Vagina (tissue), 2 donors: ENCODE measurements around the gene KCNH8. TPM values are rescaled to one million over a fixed set of nuclear protein-coding genes. Genes with fewer than 3 reads are reported as not detected.
"Not testable (repeated sequence)": the region's sequence is repeated elsewhere in the genome, so short reads cannot be mapped to it uniquely, and the experiment has no call there.

Experiments
- DNase-seq, 2 donors: peaks; one replicate each; pipeline ENCODE4 v3.0.0-alpha.2; 2017; ENCODE audit errors: extremely low spot score in 2 of 2
- H3K27ac ChIP-seq: fragments of 200-600 bp; sonication (generic); one replicate; pipeline ENCODE4 v1.5.1; 2019
- H3K27me3 ChIP-seq: fragments of 200-600 bp; sonication (generic); one replicate; pipeline ENCODE4 v1.5.1; 2019
- H3K36me3 ChIP-seq, 2 donors: fragments of 200-600 bp; sonication (generic); one replicate each; pipeline ENCODE4 v1.5.1; 2017 to 2019
- H3K4me1 ChIP-seq: fragments of 200-600 bp; sonication (generic); one replicate; pipeline ENCODE4 v1.5.1; 2019
- H3K4me3 ChIP-seq, 2 donors: fragments of 200-600 bp; sonication (generic); 1 replicate in 1 of 2; 2 replicates in 1 of 2; pipeline ENCODE4 v1.5.1; 2016 to 2019
- H3K9me3 ChIP-seq: fragments of 200-600 bp; sonication (generic); one replicate; pipeline ENCODE4 v1.5.1; 2019
- POLR2A ChIP-seq, 2 donors: fragments of 450-650 bp; IDR thresholded peaks; one replicate each; pipeline ENCODE4 v1.6.1; 2017; ENCODE audit warnings: antibody characterized with exemption in 2 of 2, mild to moderate bottlenecking in 2 of 2, moderate library complexity in 2 of 2
- POLR2AphosphoS5 ChIP-seq, 2 donors: sonication (generic); formaldehyde crosslinking; IDR thresholded peaks; one replicate each; pipeline ENCODE4 v1.9.0; 2017; ENCODE audit warnings: antibody characterized with exemption in 2 of 2, mild to moderate bottlenecking in 2 of 2, low read depth in 1 of 2; ENCODE audit not compliant: insufficient read depth in 1 of 2
- intact Hi-C: fragments of 100-400 bp; cut with DNase I; formaldehyde crosslinking; loops from one replicate; pipeline ENCODE4 v1.15.1; 2023
- total RNA-seq: library from RNA; depleted of rRNA; stranded (reverse); fragments of >200 nt; gene quantifications from one replicate; pipeline ENCODE4 v1.2.3, GENCODE V29; 2016
- TF ChIP-seq, protein P1 (sequence below), 3 experiments: fragments of 450-650 bp in 2 of 3; fragments of 200-600 bp in 1 of 3; sonication (generic) in 1 of 3; IDR thresholded peaks; one replicate each; pipeline ENCODE4 v1.5.1; 2017 to 2019; ENCODE audit warnings: antibody characterized with exemption in 3 of 3, mild to moderate bottlenecking in 2 of 3, moderate library complexity in 2 of 3

The KCNH8 gene
- total RNA-seq, result 2.0 TPM

DNA sequence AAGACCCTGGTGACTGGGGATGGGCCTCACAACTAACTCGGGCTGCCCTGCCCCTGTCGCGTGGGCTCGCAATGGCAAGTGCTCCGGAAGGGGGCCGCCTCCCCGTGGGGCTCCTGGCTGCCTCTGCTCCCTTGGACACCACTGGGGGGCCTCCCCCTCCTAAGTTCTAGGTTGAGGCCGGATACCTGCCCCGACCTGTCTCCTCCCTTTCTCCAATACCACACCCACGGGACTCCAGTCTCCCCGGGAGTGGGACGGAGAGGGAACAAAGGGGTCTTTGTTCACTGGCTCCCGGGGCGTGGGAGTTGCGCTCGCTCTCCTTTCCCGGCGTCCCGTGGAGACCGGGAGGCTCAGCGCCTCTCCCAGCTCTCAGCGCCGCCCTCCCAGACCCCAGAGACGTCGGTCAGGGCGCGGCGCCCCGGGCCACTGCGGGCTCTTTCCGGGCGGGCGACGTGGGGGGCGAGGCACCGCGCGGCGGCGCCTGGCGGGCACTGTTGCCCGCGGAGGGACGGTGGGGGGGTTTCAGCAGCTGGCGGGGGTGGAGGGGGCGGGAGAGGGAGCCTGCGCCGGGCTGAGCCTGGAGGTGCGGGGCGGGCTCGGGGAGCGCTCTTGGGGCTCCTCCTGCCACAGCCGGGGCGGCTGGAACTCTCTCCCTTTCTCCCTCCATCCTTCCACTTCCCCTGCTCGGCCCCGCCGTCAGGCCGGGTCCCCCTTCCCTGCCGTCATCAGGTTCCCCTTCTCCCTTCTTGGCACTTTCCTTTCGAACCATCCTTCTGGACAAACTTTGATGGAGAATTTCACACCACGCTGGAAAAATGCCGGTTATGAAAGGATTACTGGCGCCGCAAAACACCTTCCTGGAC, at the start of gene KCNH8:
KCNH8 (plus strand) TSS at position 606 of the 863 bp plus-strand sequence; CDS start at position 816, 210 bp downstream.
- H3K27me3 ChIP-seq, result no peaks in the 10 kb centered on the region
- no peak for DNase-seq
- intact Hi-C loops, result no loop called here
- TF ChIP-seq POLR2AphosphoS5 (IDR thresholded peaks at IDR 0.05; ENCODE audit: insufficient read depth in 1 of 2, low read depth in 1 of 2) (no peak), POLR2A (IDR thresholded peaks at IDR 0.05) (no peak)
- TF ChIP-seq, protein P1, sequence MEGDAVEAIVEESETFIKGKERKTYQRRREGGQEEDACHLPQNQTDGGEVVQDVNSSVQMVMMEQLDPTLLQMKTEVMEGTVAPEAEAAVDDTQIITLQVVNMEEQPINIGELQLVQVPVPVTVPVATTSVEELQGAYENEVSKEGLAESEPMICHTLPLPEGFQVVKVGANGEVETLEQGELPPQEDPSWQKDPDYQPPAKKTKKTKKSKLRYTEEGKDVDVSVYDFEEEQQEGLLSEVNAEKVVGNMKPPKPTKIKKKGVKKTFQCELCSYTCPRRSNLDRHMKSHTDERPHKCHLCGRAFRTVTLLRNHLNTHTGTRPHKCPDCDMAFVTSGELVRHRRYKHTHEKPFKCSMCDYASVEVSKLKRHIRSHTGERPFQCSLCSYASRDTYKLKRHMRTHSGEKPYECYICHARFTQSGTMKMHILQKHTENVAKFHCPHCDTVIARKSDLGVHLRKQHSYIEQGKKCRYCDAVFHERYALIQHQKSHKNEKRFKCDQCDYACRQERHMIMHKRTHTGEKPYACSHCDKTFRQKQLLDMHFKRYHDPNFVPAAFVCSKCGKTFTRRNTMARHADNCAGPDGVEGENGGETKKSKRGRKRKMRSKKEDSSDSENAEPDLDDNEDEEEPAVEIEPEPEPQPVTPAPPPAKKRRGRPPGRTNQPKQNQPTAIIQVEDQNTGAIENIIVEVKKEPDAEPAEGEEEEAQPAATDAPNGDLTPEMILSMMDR (IDR thresholded peaks at IDR 0.05), result no peak
- peak within 1 kb of the TSS; percentile 15 for H3K27ac ChIP-seq
- no peaks in the 10 kb centered on the region for H3K36me3 ChIP-seq
- no peaks in the 10 kb centered on the region for H3K9me3 ChIP-seq
- H3K4me3 ChIP-seq, result peak within 1 kb of the TSS; percentile 58 to 75
- H3K4me1 ChIP-seq, result peaks cover 24% of the 10 kb centered on the region

DNA sequence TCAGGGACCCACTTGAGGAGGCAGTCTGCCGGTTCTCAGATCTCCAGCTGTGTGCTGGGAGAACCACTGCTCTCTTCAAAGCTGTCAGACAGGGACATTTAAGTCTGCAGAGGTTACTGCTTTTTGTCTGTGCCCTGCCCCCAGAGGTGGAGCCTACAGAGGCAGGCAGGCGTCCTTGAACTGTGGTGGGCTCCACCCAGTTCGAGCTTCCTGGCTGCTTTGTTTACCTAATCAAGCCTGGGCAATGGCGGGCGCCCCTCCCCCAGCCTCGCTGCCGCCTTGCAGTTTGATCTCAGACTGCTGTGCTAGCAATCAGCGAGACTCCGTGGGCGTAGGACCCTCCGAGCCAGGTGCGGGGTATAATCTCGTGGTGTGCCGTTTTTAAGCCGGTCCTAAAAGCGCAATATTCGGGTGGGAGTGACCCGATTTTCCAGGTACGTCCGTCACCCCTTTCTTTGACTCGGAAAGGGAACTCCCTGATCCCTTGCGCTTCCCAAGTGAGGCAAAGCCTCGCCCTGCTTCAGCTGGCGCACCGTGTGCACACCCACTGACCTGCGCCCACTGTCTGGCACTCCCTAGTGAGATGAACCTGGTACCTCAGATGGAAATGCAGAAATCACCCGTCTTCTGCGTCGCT, 45.5 kb upstream of the KCNH8 start:
- H3K4me3 ChIP-seq, DNase-seq, H3K27me3 ChIP-seq, H3K27ac ChIP-seq, H3K36me3 ChIP-seq, H3K9me3 ChIP-seq, H3K4me1 ChIP-seq, intact Hi-C loops: not testable (repeated sequence)

GRCh38 chr3:19103510-19103909, 44.8 kb upstream of the KCNH8 start:
- Histone ChIP-seq H3K4me3 (no peak overlapping the region), H3K36me3 (no peaks in the 10 kb centered on the region), H3K9me3 (no peaks in the 10 kb centered on the region), H3K27me3 (no peaks in the 10 kb centered on the region), H3K4me1 (no peaks in the 10 kb centered on the region), H3K27ac (no peak overlapping the region)
- intact Hi-C loops, result no loop called here
- no peak for TF ChIP-seq POLR2A (IDR thresholded peaks at IDR 0.05)
- no peak for DNase-seq

DNA sequence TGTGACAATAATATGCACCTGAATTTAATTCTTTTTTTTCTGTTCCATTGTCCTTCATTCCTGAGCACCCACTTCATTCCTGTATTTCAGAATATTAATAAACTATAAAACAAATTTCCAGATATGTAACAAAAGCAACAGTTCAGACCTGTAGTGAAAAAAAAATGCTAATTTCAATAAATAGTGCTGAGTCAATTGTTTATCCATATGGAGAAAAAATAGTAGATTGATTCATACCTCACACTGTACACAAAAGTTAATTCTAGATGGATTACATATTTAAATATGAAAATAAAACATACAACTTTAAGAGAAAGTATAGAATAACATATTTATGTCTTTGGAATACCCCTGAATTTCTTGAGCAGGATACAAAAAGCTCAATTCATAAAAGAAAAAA, 43.9 kb upstream of the KCNH8 start:
- H3K4me1 ChIP-seq, result no peaks in the 10 kb centered on the region
- H3K4me3 ChIP-seq, result no peak overlapping the region
- H3K36me3 ChIP-seq, result no peaks in the 10 kb centered on the region
- H3K27me3 ChIP-seq, result no peaks in the 10 kb centered on the region
- TF ChIP-seq POLR2AphosphoS5 (IDR thresholded peaks at IDR 0.05; ENCODE audit: insufficient read depth in 1 of 2, low read depth in 1 of 2), result no peak
- TF ChIP-seq, protein P1 (IDR thresholded peaks at IDR 0.05), result no peak
- no peak for TF ChIP-seq POLR2A (IDR thresholded peaks at IDR 0.05)
- DNase-seq, result no peak
- intact Hi-C loops, result no loop called here
- no peaks in the 10 kb centered on the region for H3K9me3 ChIP-seq
- no peak overlapping the region for H3K27ac ChIP-seq

DNA sequence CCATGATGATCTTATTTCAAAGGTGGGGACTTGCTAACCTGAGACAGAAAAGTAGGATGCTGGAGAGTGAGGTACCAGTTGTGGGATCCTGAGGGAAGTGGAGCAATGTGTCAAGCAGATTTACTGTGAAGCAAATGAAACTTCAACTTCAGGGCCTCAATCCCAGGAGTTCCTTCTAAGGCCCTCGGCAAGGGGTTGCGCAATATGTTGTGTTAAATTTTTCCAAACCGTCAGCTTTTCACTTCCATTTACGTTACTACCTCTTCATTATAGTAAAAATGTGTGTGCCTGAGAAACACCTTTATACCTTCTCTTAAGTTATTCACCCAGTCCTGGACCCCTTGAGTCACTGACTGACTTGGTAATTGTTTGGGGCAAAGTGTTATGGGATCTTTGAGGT, 42.5 kb upstream of the KCNH8 start:
- Histone ChIP-seq H3K36me3 (no peaks in the 10 kb centered on the region), H3K4me1 (no peaks in the 10 kb centered on the region), H3K4me3 (no peak overlapping the region), H3K9me3 (no peaks in the 10 kb centered on the region), H3K27me3 (no peaks in the 10 kb centered on the region), H3K27ac (no peak overlapping the region)
- no peak for DNase-seq
- intact Hi-C loops, result no loop called here
- TF ChIP-seq POLR2A (IDR thresholded peaks at IDR 0.05) (no peak), POLR2AphosphoS5 (IDR thresholded peaks at IDR 0.05; ENCODE audit: insufficient read depth in 1 of 2, low read depth in 1 of 2) (no peak)
- TF ChIP-seq, protein P1 (IDR thresholded peaks at IDR 0.05), result no peak

- TF ChIP-seq, protein P1 (IDR thresholded peaks at IDR 0.05), result no peak
- no peaks in the 10 kb centered on the region for H3K27me3 ChIP-seq
- H3K9me3 ChIP-seq, result no peaks in the 10 kb centered on the region
- no peak overlapping the region for H3K27ac ChIP-seq
- H3K4me1 ChIP-seq, result no peaks in the 10 kb centered on the region
- DNase-seq, result peak in 1 of 2 donors; percentile 74
- no peak overlapping the region for H3K4me3 ChIP-seq
- intact Hi-C loops, result no loop called here
- no peaks in the 10 kb centered on the region for H3K36me3 ChIP-seq
These were observed 42.0 kb upstream of the KCNH8 start for GRCh38 chr3:19106307-19106706.
